Neural cell (in vitro differentiated cells): ENCODE data around the gene PRMT5. TPM values are rescaled to one million over a fixed set of nuclear protein-coding genes. Genes with fewer than 3 reads are reported as not detected.

ENCODE experiments used
- H2AFZ ChIP-seq: fragments of 200-600, 300-800 bp; sonication (generic), shearing (Covaris generic); 2 replicates; pipeline ENCODE4 v1.6.0; 2014; ENCODE audit warnings: low read depth, mild to moderate bottlenecking, antibody characterized with exemption, low read length, moderate library complexity
- H3F3A ChIP-seq: fragments of 200-600 bp; shearing (Covaris generic); 2 replicates; pipeline ENCODE4 v1.6.1; 2016; ENCODE audit warnings: mild to moderate bottlenecking, moderate library complexity, mixed read lengths, antibody characterized with exemption, low read length; ENCODE audit not compliant: insufficient read depth, poor library complexity, severe bottlenecking
- H3K27ac ChIP-seq: fragments of 200-600, 300-800 bp; sonication (generic), shearing (Covaris generic); 2 replicates; pipeline ENCODE4 v1.5.1; 2014; ENCODE audit warnings: mild to moderate bottlenecking, low read length, moderate library complexity
- H3K27me3 ChIP-seq: fragments of 300-800, 200-600 bp; sonication (generic), shearing (Covaris generic); 2 replicates; pipeline ENCODE4 v1.6.0; 2014; ENCODE audit warnings: mild to moderate bottlenecking, low read depth, low read length, moderate library complexity; ENCODE audit not compliant: insufficient read depth
- H3K36me3 ChIP-seq: fragments of 300-800, 200-600 bp; sonication (generic), shearing (Covaris generic); 2 replicates; pipeline ENCODE4 v1.5.1; 2014; ENCODE audit warnings: mild to moderate bottlenecking, antibody characterized with exemption, low read length, moderate library complexity; ENCODE audit not compliant: insufficient read depth
- H3K4me2 ChIP-seq: fragments of 300-800, 200-600 bp; sonication (generic), shearing (Covaris generic); 2 replicates; pipeline ENCODE4 v1.6.0; 2014; ENCODE audit warnings: mild to moderate bottlenecking, low read length
- H3K4me3 ChIP-seq: fragments of 300-800, 200-600 bp; sonication (generic), shearing (Covaris generic); 2 replicates; pipeline ENCODE4 v1.5.1; 2014; ENCODE audit warnings: mild to moderate bottlenecking, low read length, moderate library complexity
- H3K79me2 ChIP-seq: fragments of 200-600 bp; shearing (Covaris generic); replicated peaks from 2 replicates; pipeline ENCODE4 v1.6.0; 2014; ENCODE audit warnings: mild to moderate bottlenecking, low read length, moderate library complexity; ENCODE audit not compliant: insufficient read depth
- H3K9ac ChIP-seq: fragments of 300-800, 200-600 bp; sonication (generic), shearing (Covaris generic); 2 replicates; pipeline ENCODE4 v1.6.1; 2016; ENCODE audit warnings: mild to moderate bottlenecking, low read length, mixed read lengths
- H3K9me2 ChIP-seq: fragments of 200-600 bp; shearing (Covaris generic); 2 replicates; pipeline ENCODE4 v1.6.1; 2016; ENCODE audit warnings: mild to moderate bottlenecking, low read length, mixed read lengths; ENCODE audit not compliant: insufficient read depth
- H3K9me3 ChIP-seq: fragments of 200-600, 300-800 bp; sonication (generic), shearing (Covaris generic); 2 replicates; pipeline ENCODE4 v1.6.1; 2016; ENCODE audit warnings: mild to moderate bottlenecking, mixed run types, low read length, moderate library complexity, mixed read lengths
- H4K20me1 ChIP-seq: fragments of 200-600 bp; shearing (Covaris generic); 2 replicates; pipeline ENCODE4 v1.6.1; 2016; ENCODE audit warnings: mild to moderate bottlenecking, mixed run types; ENCODE audit not compliant: insufficient read depth
- EP300 ChIP-seq: fragments of 450-650 bp; conservative IDR thresholded peaks from 2 replicates; pipeline ENCODE4 v1.6.1; 2014; ENCODE audit warnings: antibody characterized with exemption, mild to moderate bottlenecking, moderate library complexity; ENCODE audit not compliant: poor library complexity, severe bottlenecking
- EZH2 ChIP-seq: fragments of 200-600, 300-800 bp; shearing (Covaris generic), sonication (generic); IDR thresholded peaks from 2 replicates; pipeline ENCODE4 v1.6.1; 2014; ENCODE audit warnings: antibody characterized with exemption, low read length, borderline replicate concordance, mild to moderate bottlenecking; ENCODE audit not compliant: insufficient read depth, poor library complexity, severe bottlenecking
- MXI1 ChIP-seq: fragments of 450-650 bp; conservative IDR thresholded peaks from 2 replicates; pipeline ENCODE4 v1.6.1; 2014; ENCODE audit warnings: antibody characterized with exemption, mild to moderate bottlenecking; ENCODE audit not compliant: poor library complexity, severe bottlenecking
- POLR2AphosphoS5 ChIP-seq: IDR thresholded peaks from 2 replicates; pipeline ENCODE4 v1.6.1; 2012
- RAD21 ChIP-seq: fragments of 450-650 bp; conservative IDR thresholded peaks from 2 replicates; pipeline ENCODE4 v1.6.1; 2014; ENCODE audit warnings: antibody characterized with exemption, mild to moderate bottlenecking, moderate library complexity
- SMC3 ChIP-seq: fragments of 450-650 bp; conservative IDR thresholded peaks from 2 replicates; pipeline ENCODE4 v1.6.1; 2014; ENCODE audit warnings: antibody characterized with exemption, mild to moderate bottlenecking, moderate library complexity; ENCODE audit not compliant: poor library complexity
- TAF1 ChIP-seq: IDR thresholded peaks from 2 replicates; pipeline ENCODE4 v1.6.1; 2012; ENCODE audit warnings: low read depth
- polyA plus RNA-seq: library from polyadenylated mRNA; depleted of rRNA; stranded (reverse); fragments of >200 nt; gene quantifications from 2 replicates; pipeline ENCODE4 v1.2.3, GENCODE V29; 2014
- TF ChIP-seq, protein P1 (sequence below): IDR thresholded peaks from 2 replicates; pipeline ENCODE4 v1.6.1; 2012; ENCODE audit warnings: borderline replicate concordance
- TF ChIP-seq, protein P2 (sequence below): fragments of 450-650 bp; IDR thresholded peaks from 2 replicates; pipeline ENCODE4 v1.5.1; 2014; ENCODE audit warnings: antibody characterized with exemption, mild to moderate bottlenecking, moderate library complexity; ENCODE audit not compliant: poor library complexity, severe bottlenecking

Gene PRMT5
- polyA plus RNA-seq, 1 donor from 2014 or later, result 102 TPM

DNA sequence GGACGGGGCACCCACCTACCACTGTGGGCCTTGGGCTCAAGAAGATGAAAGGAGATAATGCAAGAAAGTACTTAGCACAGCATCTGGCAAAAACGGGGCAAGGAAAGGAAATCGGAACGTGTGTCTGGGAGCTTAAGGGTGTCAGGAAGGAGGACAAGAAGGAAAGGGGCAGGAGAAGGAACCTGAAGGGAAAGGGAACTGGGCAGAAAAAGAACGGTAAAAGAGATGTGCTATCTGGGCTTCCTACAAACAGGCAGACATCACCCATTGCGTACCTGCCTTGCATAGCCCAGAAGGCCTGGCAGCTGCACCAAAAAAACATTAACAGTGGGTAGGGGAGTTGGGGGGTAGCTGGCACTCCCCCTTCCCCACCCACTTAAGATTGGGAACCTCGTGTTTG is 47.1 kb downstream of the PRMT5 start:
- peak overlapping the region; percentile 100 for H3K9ac ChIP-seq
- peak overlapping the region; percentile 54 for H3K4me2 ChIP-seq
- H3K9me2 ChIP-seq, result no peaks in the 10 kb centered on the region
- no peaks in the 10 kb centered on the region for H3K9me3 ChIP-seq
- H2AFZ ChIP-seq, result no peak overlapping the region
- no peaks in the 10 kb centered on the region for H3K27me3 ChIP-seq
- peaks cover 8% of the 10 kb centered on the region for H3F3A ChIP-seq
- H3K27ac ChIP-seq, result peak overlapping the region; percentile 97
- H3K79me2 ChIP-seq, result peaks cover 29% of the 10 kb centered on the region
- TF ChIP-seq RAD21 (no peak), SMC3 (no peak), MXI1 (no peak), EP300 (no peak), TAF1 (no peak), POLR2AphosphoS5 (no peak), EZH2 (no peak)
- TF ChIP-seq, protein P1, sequence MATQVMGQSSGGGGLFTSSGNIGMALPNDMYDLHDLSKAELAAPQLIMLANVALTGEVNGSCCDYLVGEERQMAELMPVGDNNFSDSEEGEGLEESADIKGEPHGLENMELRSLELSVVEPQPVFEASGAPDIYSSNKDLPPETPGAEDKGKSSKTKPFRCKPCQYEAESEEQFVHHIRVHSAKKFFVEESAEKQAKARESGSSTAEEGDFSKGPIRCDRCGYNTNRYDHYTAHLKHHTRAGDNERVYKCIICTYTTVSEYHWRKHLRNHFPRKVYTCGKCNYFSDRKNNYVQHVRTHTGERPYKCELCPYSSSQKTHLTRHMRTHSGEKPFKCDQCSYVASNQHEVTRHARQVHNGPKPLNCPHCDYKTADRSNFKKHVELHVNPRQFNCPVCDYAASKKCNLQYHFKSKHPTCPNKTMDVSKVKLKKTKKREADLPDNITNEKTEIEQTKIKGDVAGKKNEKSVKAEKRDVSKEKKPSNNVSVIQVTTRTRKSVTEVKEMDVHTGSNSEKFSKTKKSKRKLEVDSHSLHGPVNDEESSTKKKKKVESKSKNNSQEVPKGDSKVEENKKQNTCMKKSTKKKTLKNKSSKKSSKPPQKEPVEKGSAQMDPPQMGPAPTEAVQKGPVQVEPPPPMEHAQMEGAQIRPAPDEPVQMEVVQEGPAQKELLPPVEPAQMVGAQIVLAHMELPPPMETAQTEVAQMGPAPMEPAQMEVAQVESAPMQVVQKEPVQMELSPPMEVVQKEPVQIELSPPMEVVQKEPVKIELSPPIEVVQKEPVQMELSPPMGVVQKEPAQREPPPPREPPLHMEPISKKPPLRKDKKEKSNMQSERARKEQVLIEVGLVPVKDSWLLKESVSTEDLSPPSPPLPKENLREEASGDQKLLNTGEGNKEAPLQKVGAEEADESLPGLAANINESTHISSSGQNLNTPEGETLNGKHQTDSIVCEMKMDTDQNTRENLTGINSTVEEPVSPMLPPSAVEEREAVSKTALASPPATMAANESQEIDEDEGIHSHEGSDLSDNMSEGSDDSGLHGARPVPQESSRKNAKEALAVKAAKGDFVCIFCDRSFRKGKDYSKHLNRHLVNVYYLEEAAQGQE, result no peak
- TF ChIP-seq, protein P2, sequence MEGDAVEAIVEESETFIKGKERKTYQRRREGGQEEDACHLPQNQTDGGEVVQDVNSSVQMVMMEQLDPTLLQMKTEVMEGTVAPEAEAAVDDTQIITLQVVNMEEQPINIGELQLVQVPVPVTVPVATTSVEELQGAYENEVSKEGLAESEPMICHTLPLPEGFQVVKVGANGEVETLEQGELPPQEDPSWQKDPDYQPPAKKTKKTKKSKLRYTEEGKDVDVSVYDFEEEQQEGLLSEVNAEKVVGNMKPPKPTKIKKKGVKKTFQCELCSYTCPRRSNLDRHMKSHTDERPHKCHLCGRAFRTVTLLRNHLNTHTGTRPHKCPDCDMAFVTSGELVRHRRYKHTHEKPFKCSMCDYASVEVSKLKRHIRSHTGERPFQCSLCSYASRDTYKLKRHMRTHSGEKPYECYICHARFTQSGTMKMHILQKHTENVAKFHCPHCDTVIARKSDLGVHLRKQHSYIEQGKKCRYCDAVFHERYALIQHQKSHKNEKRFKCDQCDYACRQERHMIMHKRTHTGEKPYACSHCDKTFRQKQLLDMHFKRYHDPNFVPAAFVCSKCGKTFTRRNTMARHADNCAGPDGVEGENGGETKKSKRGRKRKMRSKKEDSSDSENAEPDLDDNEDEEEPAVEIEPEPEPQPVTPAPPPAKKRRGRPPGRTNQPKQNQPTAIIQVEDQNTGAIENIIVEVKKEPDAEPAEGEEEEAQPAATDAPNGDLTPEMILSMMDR, result no peak
- no peaks in the 10 kb centered on the region for H3K36me3 ChIP-seq
- no peaks in the 10 kb centered on the region for H4K20me1 ChIP-seq
- peak overlapping the region; percentile 53 for H3K4me3 ChIP-seq

DNA sequence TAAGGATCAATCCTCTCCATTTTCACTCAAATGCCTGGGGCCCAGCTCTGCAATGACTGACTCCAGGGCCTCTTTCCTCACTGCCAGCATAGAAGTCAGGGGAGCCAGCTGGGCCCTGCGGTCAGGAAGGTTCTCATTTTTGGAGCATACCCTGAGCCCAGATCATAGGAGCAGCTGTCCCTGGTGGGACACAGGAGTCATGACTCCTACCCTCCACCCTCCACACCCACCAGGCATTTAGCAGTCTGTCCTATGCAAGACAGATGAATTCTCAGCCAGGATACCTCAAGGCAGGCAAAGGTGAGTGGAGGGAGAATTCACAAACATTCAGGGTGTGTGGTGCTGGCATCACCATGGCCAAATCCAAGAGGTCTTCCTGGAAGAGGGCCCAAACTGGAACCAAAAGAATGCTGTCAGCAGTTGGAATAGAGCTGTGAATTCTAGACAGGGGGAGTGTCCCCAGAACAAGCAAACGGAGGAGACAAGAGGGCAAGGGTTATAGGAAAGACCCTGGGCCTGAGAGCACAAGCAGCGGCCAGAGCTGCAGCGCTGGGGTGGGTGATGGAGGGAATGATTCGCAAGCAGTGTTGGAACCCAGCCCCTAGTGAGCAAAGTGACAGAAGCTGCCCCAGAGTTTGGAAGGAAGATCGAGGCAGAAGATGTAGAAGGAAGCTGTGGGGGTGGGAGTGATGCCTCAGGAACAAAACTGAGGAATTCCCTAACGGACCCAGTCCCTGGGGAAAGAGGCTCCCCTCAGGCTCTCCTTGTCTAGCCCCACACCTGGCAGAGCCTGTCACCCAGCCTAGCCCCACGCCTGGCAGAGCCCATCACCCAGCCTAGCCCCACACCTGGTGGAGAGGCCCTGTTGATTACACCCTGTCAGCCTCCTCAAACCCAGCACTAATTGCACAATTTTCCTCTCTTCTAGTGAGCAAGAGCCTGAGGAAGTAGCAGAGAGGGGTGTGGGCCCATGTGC is 50.6 kb downstream of the PRMT5 start:
- H3K4me2 ChIP-seq, result no peak overlapping the region
- TF ChIP-seq EP300 (no peak), RAD21 (no peak), POLR2AphosphoS5 (no peak), EZH2 (no peak), TAF1 (no peak)
- TF ChIP-seq, protein P2, result no peak
- TF ChIP-seq, protein P1, result no peak
- H3K9me2 ChIP-seq, result no peaks in the 10 kb centered on the region
- H3K36me3 ChIP-seq, result no peaks in the 10 kb centered on the region
- H3K9me3 ChIP-seq, result no peaks in the 10 kb centered on the region
- H4K20me1 ChIP-seq, result no peaks in the 10 kb centered on the region
- H3K4me3 ChIP-seq, result no peak overlapping the region
- H2AFZ ChIP-seq, result no peak overlapping the region
- peaks cover 4% of the 10 kb centered on the region for H3F3A ChIP-seq
- no peak overlapping the region for H3K9ac ChIP-seq
- H3K79me2 ChIP-seq, result peaks cover 5% of the 10 kb centered on the region
- H3K27ac ChIP-seq, result no peak overlapping the region
- H3K27me3 ChIP-seq, result no peaks in the 10 kb centered on the region
